HG03571 (cell line): ENCODE data around the gene LOXHD1.

Experiments
- ATAC-seq: cut with Tn5 transposase; IDR thresholded peaks from one replicate; pipeline ENCODE4 v1.9.1; 2021; ENCODE audit not compliant: unreplicated experiment

Gene LOXHD1

DNA sequence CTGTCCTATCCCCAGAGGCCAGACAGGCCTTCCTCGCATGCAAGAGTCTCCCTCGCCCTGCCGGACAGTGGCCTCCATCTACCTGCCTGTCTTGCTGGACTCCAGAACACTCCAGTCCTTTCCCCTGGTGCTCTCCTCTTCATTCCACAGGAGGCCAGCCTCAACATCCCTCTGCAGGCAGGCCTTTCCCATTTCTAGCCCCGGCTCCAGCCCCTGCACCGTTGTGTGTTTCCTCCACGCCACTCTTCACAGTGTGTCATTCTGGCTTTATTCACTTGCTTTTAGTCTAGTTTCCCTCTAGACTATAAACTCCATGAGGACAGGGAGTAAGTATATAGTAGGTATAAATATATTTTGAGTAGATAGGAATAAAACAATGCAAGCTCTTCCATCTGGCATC is 81.2 kb downstream of the LOXHD1 start:
- no peak for ATAC-seq

DNA sequence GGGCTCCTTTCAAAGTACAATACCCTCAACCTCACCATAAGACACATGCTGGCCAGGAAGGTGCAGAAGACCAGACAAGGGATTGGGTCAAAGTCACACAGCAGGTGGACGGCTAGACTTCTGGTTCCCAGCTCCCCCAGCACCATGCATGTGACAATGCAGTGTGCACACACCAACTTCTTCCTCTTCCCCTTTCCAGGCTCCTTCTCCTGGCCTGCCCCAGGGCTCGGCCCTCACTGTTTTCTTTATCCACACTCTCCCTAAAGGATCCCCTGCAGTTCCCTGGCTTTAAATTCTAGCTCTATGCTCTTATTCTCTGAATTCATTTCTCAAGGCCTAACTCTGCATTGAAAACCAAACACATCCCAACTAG is 82.3 kb downstream of the LOXHD1 start:
- ATAC-seq, result no peak

DNA sequence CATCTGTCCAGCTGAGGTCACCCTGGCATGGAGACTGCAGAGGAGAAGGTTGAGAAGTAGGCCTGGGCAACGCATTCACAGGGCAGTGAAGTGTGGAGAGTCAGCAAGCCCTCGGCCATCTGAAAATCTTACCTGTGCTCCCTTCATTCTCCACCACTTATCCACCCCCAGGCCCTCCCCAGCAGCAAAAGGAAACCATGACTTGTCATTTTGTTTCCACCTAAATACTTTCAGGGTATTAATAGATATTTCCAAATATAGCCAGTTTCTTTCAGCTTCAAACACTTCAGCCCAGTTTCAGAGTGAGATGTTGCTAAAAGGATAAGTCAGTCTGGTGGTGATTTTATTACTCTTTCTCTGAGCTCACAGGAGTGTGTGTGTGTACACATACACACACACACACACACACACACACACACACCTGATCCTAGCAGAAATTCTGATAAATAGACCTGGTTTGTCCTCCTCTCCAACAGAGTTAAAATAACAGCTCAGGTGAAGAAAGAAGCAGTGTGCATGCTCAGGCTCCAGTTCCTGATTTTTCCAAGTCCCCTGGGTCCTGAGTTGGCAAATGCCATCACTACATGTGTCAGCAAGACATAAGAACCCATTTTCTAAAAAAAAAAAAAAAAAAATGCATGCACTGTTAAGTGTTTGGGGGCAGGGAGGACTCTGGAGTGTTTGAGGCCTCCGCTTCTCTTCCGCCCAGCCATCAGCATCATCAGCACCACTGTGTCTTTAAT is 82.8 kb downstream of the LOXHD1 start:
- ATAC-seq, result no peak

DNA sequence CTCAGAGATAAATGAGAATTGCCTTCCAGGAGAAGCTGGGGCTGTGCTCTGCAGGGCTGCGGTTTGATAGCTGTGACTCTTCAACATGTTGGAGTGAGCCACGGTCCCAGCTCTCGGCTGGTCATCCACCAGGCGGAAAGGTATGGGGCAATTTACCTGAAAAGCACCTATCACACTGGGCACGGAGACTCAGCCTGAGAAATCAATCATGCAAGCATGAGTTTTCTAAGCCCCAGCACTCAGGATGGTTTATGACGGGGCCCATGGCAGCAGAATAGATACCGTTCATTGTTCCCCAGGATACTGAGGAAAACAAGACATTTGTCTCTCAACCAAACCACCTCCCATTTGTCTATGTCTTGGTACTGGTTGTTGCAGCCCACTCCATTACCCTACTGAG is 83.9 kb downstream of the LOXHD1 start:
- ATAC-seq, result no peak

DNA sequence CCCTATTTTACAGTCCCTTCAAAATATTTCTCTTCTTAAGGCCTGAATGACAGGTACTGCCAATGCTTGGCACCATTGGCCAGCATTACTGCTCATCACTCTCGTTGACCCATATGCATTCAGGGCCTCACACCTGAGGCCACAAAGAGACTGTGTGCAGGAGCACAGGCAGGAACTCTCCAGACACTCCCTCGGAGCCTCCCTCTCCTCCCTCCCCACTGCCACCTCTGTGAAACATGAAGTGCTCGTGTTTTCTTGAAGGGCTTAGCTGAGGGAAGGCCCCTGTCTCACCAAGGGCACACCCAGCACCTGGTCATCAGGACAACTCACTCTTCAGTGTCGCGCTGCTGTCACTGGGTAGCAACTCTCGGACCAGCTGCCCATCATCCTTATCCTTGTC is 85.3 kb downstream of the LOXHD1 start:
- no peak for ATAC-seq

DNA sequence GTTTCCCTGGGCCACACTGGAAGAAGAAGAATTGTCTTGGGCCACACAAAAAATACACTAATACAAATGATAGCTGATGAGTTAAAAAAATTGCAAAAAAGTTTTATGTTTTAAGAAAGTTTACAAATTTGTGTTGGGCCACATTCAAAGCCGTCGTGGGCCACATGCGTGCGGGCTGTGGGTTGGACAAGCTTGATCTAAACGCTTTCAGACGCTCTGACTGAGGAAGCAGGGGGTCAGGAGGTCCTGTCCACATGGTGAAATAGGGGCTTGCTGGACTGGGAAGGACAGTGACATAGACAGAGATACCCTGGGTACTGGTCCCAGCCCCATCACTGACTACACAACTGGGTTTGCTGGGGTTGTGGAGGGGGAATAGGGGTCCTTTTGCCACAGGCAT is 86.4 kb downstream of the LOXHD1 start:
- ATAC-seq, result no peak

DNA sequence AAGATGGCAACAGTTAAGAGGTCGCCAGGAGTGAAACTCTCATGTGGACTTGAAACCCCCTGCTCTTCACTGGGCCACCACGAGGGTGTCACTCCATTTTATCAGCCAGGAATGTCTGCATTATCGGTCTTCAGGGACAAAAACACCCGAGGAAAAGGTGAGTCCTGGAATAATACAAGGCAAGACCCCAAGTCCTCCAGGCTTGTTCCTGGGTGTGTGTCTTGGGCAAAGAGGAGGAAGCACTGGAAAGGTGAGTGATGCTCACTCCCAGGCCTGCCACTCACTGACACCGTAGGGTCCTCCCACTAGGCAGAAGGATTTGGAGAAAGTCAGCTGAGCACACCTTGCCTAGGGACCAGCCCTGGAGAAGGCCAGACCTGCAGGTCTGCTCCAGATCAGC is 86.9 kb downstream of the LOXHD1 start:
- no peak for ATAC-seq

DNA sequence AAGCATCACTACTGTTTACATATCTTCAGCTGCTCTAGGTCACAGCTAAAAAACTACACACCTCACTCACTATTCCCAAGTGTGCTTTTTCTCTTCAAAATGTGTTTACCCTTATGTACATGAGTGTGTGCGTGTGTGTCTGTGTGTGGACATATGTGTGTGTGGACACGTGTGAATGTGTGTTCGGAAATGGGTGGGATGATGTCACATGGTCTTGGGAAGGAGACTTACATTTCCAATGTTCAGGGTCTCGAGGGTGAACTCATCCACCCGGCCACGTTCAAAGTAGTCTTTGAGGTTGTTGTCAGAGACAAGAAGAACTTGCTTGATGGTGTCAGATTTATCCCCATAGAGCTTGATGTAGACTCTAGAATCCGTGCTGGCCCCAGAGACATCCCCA is 87.8 kb downstream of the LOXHD1 start:
- ATAC-seq, result no peak

DNA sequence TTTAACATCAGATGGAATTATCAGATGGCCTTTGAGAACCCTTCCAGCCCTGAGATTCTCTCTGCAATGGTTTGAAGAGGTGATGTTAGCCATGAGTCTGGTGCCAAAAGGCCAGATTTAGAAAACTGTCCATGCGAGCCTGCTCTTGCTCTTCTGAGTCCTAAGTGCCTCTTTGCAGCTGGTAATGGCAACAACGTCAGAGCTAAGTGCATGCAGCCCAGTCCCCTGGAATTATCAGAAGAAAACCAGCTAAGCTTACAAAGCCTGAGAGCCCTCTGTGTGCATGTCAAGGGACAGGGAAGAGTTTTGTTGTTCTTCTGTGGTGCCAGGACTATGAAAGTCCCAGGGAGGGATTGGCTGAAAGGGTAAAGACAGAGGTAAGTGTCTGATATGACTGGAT is 89.8 kb downstream of the LOXHD1 start:
- ATAC-seq, result no peak

DNA sequence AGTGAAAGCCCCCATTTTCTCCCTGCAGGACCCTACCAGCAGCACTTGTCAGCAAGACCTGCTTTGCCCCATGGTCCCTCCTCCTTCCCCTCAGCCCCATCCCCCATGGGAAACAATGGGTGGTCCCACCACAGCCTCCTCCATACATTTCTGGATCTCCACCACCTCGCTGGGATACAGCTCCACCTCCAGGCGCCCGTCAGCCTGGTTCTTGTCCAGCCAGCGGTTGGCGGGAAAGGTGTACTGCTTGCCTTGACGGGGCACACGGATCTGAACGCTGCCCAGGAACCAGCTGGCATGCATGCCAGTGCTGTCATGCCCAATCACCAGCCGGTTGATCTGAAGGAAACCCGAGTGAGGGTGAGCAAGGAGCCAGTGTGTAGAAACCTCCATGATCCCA is 90.9 kb downstream of the LOXHD1 start:
- ATAC-seq, result no peak

DNA sequence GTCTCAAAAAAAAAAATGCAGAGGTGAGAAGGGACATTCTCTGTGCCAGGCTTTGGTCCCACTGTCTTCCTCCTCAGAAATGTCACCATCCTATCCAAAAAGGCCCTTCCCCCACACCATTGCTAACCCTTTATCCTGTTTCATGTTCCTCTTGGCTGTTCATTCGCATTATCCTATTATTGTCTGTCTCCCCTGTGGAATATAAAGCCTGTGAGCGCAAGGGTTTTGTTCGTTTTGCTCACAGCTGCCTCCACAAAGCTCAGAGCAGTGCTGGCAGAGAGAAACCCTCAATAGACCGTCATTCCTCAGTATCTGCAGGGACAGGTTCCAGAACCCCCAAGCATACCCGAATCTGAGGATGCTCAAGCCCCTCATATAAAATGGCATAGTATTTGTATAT is 91.8 kb downstream of the LOXHD1 start:
- no peak for ATAC-seq

DNA sequence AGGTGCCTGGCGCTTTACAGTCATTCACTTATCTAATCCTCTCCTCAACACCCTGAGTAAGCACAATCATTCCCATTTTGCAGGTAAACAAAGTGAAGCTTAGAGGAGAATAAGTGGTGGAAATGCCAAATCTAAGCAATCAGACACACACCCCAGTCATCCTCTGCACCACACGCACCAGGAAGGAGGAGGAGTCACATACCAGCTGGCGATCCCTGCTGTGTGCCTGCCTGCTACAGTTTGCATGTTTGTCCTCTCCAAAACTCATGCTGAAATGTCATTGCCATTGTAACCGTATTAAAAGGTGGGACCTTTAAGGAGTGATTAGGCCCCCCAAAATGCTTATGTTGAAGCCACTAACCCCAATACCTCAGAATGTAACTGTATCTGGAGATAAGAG is 93.7 kb downstream of the LOXHD1 start:
- no peak for ATAC-seq

DNA sequence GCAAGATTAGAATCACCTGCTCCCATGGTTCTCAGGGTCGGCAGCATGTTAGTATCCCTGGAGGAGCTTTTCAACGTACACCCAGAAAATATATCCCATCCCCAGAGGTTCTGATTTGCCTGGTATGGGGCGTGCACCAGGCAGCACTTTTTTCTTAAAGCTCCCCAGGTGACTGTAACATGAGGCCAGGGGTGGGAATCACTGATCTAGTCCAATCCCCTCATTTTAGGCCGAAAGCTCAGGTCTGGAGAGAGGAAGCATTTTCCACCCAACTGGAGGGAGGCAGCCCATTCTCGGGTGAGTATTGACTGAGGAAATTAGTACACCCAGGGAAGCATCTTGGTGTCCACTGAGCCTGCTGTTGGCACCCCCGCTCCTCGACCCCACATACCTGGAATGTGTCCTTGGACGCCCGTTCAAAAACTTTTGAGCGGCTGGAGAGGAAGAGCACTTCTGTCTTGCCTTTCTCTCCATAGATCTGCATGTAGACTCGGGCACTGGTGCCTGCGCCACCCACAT is 94.3 kb downstream of the LOXHD1 start:
- no peak for ATAC-seq

DNA sequence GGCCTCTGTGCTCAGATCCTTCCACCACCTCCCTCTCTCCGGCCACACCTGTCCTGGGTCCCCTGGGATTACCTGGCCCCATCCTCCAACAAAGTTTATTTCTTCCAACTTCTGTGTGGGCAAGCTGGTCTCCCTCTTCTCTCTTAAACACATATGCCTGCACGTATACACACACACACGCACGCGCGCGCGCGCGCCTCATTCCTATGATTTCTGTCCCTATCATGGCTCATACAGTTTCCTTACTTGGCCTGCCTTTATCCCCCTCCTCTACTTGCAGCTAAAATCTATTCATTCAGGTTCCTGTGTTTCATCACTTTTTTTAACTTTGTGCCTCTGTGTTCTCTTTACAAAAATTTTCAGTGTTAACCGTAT is 96.4 kb downstream of the LOXHD1 start:
- no peak for ATAC-seq

DNA sequence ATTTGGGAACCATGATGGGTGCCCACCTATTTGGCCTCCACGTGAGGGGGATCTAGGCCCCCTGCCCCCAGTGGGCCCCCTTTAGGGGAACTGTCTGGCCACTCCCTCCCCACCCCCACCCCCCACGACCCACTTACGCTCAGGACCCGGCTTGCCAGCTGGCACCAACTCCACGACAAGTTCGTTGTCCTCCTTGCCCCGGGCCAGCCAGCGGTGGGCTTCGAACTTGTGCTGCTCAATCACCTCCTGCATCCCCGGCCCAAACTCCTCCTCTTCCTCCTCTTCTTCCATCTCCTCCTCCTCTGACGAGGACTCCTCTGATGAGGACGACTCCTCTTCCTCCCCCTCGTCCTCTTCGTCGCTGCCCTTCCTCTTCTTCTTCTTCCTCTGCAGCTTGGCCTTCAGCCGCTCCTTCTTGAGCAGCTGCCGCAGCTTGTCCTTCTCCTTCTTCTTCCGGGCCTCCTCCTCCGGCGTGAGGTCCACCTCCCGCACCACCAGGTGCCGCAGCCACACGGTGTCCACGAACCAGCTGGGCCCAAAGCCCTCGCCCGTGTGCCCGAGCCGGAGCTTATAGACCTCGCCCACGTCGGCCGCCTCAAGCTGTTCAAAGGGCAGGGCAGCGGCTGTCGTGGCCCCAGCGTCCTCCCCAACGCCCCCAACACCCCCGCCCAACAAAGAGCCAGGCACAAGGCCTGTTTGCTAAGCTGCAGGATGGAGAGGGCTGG is 96.9 kb downstream of the LOXHD1 start:
- no peak for ATAC-seq

DNA sequence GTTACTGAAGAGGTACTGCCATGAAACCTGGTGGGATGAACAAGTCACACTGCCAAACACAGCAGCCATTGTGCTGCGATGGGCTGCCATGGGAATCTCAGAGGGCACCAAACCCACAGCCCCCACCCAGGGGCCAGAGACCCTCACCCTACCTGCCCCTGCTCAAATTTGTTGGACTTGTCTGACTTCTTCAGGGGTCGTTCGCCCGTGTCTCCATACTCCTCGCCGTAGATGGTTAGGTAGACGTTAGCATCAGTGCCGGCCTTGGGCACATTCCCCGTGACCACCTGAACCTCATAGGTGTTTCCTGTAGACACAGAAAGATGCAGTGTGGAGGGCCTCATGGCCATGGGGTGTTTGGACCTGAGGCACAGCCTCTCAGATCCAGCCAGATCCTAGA is 97.7 kb downstream of the LOXHD1 start:
- ATAC-seq, result no peak

DNA sequence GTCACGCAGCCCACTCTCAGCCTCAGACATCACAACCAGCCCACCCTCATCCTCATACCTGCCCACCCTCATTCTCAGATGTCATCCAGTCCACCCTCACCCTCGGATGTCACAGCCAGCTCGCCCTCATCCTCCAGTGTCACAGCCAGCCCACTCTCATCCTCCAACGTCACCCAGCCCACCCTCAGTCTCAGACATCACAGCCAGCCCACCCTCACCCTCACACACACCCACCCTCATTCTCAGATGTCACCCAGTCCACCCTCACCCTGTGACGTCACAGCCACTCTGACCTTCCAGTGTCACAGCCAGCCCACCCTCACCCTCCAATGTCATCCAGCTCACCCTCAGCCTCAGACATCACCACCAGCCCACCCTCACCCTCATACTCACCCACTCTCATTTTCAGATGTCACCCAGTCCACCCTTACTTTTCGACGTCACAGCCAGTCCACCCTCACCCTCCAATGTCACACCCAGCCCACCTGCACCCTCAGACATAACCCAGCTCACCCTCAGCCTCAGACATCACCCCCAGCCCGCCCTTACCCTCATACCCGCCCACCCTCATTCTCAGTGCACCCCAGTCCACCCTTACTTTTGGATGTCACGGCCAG is 100.3 kb downstream of the LOXHD1 start:
- ATAC-seq, result no peak

DNA sequence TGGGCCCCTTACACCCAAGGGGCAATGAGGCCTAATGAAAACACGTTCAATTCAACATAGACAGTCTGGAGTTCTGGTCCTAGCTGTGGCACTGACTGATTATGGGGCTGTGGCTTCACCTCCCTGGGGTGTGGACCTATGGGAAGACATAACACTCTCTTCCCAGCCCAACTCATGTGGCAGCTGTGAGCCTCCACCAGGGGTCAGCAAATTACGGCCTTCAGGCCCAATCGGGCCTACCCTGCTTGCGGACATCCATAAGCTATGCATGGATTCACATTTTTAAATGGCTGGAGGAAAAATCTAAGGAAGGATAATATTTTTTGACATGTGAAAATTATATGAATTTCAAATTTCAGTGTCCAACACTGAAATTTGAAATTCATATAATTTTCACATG is 101.3 kb downstream of the LOXHD1 start:
- no peak for ATAC-seq

DNA sequence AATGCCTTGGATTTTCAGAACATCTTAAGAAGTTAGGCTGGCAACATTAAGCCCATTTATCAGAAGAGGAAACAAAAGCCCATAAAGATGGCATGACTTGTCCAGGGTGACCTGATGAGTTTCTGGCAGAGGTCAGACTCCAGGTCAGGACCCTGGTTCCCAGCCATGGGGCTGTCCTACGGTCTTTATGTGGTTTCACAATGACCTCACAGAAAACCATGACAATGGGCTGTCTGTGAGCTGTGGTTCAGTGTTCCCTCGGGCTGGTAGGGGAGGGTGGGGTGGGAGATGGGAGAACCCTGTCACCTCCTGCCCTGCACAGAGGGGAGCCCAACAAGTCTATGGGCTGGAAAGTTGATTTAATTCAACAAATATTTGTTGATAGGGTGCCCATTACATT is 101.8 kb downstream of the LOXHD1 start:
- no peak for ATAC-seq

DNA sequence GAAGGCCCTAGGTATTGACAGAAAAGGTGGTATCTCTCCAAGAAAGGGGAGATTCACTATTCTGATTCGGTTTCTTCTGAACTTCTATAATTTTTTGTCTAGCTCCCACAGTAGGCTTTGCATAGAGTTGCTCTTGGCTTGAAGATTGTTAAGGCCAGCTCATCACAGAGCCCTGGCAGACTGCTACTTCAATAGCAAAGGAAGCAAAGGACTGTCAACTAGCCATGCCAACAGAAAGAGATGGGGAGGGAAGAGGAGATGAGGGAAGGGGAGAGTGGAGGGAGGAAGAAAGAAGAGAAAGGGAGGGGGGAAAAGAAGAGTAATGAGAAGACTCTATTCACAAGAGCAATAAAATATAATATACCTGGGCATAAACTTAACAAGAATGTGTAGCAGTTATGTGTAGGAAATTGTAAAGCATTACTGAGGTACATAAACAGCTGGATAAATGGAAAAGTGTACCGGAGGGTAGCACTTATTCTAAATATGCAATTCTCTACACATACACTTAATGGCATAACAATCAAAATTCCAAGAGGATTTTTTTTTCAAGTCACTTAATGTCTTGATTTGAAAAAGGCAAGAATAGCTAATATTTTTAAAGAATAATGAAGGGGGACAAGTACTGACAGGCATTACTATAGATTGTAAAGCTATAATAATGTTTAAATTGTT is 102.5 kb downstream of the LOXHD1 start:
- no peak for ATAC-seq

DNA sequence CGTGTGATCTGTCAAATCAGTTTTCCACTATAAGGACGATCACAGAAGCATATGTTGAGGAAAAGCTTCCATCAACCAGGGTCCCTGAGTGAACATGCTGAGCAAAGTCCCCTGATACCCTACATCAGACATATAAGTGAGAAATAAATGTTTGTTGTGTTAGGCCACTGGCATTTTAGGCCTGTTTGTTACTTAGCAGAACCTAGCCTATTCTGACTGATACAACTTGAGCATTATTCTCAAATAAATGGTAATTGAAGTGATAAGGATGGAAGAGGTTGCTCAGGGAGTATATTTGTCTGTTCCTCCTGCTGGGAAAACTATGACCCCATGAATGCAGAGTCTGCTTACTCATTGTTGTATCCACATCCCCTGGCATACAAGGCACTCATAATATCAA is 106.4 kb downstream of the LOXHD1 start:
- no peak for ATAC-seq

DNA sequence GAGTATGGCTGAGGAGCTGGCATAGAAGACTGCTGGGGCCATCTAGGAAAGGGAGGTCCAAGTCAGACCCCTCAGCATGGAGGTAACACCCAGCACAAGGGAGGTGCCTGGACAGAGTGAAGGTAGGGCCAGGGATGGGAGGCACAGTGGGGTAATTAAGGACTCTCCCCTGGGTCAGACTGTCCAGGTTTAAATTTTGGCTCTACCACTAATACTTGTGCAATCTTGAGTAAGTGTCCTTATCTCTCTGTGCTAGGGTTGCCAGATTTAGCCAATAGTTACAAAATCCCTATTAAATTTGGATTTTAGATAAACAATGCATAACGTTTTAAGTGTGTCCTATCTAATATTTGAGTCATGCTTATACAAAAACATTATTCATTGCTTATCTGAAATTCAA is 109.5 kb downstream of the LOXHD1 start:
- ATAC-seq, result no peak
